GM11168 (cell line): ENCODE measurements around the gene KRTAP5-9.
"Not testable (repeated sequence)": the region's sequence is repeated elsewhere in the genome, so short reads cannot be mapped to it uniquely, and the experiment has no call there.

Experiments used
- in situ Hi-C: fragments of 300-500 bp; cut with MboI; formaldehyde crosslinking; loops from one replicate; pipeline ENCODE4 v1.12.0; 2022; ENCODE audit warnings: low sequenced_read_pairs; ENCODE audit not compliant: unreplicated experiment

Gene KRTAP5-9, protein sequence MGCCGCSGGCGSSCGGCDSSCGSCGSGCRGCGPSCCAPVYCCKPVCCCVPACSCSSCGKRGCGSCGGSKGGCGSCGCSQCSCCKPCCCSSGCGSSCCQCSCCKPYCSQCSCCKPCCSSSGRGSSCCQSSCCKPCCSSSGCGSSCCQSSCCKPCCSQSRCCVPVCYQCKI

DNA sequence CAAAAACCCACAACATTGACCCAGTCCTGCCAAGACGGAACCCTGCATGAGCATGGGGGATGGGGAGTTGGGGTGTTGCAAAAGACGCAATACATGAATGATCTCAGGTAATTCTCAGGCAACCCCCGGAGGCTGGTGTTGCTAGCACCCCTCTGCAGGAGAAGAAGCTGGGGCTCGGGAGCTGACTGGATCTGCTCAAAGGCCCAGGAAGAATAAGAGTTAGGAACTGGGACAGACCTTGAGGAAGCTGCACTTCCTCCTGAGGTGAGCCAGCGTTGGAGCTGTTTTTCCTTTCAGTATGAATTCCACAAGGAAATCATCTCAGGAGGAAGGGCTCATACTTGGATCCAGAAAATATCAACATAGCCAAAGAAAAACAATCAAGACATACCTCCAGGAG is at the start of gene KRTAP5-9:
Gene KRTAP5-9, plus strand, starts transcription at position 301 of the 400 bp plus-strand sequence. CDS start 238 bp downstream, outside the sequence.
- in situ Hi-C loops, result no loop called here

DNA sequence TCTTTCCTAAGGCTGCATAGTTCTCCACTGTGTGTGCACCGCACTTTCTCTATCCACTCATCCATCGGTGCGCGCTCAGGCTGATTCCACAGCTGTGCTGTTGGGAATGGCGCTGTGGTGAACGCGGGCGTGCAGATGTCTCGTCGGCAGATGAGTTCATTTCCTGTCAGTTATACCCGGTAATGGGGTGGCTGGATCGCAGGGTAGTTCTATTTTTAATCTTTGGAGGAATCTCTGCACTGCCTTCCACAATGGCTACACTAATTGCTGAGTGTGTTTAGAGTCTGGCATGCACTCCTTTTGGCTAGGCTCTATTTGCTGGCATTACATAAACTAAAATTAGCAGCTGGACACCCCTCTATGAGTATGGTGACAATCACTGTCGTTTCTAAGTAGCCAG is 49.1 kb upstream of the KRTAP5-9 start:
- in situ Hi-C loops, result no loop called here

DNA sequence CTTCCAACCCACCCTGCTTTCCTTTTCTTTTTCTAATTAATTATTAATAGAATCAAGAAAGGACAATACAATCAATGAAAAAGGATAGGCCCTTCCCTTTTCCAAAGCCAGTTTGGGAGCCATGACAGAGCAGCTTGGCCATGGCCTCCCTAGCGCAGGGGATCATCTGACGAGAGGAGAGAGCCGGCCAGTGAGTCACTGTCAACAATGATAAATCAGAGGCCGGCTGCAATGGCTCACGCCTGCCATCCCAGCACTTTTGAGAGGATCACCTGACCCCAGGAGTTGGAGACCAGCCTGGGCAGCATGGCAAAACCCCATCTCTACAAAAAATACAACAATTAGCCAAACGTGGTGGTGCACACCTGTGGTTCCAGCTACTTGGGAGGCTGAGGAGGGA is 48.7 kb upstream of the KRTAP5-9 start:
- in situ Hi-C loops, result no loop called here

DNA sequence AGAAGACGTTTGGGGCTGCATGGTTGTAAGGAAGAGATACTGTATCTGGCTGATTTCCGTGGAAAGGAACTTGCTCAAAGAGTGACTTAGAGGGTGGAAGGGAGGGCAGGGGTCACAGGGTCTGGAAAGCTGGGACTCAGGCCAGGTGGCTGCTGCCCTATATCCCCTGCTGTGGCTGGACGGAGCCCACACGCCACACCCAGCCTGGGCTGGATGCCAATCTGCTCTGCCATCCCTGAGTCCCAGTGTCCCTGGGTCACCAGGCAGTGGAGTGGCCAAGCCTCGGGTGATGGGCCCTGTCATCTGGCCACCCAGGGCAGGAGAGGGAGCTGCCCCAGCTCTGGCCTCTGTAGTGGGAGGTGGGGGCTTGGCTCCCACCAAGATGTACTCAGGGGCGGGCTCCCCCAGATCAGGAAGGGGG is 47.6 kb upstream of the KRTAP5-9 start:
- in situ Hi-C loops, result no loop called here

DNA sequence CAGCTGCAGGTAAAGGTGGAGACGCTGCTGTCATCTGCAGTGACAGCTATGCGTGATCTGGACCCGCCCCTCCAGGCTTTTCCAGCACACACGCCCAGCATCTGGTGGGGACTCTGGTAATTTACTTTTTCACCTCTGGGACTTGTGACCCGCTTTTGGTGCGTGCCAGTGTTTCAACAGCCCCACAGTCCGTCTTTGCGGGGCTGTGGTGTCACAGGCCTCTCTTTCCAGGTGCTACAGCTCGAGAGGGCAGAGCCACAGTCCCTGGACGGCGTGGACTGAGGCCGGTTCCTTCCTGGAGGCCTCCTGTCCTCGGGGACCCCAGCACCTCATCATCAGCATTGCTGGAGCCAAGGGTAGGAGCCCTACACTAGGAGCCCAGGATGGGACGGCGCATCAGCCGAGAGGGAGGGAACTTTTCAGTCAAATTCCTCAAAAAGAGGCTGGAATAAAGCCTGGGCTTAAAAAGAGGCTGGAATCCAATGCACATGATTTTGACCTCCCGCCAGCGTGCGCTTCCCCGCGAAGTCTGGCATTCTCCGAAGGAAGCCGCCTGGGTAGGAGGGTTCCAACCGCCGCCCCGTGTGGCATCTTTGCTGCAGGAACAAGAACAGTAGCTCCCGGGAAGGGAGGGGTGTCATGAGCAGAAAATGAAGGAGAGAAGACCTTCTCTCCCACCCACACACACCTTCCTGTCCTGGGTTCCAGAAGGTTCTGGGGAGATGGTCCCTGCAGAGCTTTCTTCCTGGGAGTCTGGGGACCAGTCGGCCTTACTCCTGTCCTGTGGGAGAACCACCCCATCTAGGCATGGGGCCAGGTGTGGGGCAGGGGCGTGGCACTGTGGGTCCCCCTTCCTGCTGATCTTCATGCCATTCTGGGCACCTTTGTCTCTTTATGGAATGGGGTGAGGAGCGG is 46.9 kb upstream of the KRTAP5-9 start:
- in situ Hi-C loops, result no loop called here

DNA sequence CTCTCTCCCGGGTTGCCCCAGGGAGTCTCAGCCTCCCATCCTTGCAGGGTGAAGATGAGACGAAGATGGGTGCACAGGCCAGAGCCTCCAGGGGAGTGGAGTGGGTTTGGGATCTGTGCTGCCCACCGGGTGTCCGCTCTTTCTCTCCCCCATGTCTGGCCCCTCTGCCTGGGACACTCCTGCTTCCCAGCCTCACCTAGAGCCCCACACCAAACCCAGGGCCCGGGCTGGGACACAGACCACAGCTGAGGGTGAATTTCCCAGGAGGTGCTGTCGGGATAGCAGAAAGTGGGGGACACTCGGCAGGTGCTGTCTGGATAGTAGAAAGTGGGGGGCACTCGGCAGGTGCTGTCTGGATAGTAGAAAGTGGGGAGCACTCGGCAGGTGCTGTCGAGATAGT is 46.2 kb upstream of the KRTAP5-9 start:
- in situ Hi-C loops, result no loop called here

DNA sequence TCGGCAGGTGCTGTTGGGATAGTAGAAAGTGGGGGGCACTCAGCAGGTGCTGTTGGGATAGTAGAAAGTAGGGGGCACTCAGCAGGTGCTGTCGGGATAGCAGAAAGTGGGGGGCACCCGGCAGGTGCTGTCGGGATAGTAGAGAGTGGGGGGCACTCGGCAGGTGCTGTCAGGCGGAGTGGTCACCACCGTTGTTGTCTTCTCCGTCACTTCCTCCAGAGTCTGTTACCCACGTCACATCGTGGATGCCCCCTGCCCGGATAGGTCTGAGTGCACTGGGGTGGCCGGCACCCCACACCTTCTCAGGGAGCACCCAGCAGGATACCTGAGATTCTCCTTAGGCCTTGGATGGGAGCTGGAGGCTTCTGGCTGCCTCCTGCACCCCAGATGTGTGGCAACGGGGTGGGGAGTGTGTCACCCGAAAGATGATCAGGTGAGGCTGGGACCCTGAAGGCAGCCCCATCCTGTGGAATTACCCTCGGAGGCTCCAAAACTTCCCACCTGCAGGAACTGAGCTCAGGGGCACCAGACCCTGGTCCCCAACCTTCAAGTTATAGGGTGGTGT is 45.3 kb upstream of the KRTAP5-9 start:
- in situ Hi-C loops, result no loop called here

DNA sequence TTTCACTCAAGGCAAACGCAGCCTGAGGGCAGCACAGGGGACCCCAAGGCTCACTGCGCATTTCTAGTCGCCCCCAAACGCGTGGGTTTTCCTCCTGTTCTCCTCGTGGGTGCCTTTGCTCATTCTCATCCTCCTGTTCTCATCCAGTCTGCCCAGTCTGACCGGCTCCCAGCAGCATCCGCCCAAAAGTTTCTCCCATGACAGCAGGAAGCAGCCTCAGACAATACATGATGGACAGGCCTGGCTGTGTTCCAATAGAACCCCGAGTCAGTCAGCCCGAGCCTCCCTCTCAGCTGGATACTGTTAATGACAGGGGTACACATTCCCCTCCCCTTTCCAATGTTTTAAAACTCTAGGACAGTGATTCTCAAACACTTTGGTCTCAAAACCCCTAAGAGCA is 43.7 kb upstream of the KRTAP5-9 start:
- in situ Hi-C loops, result no loop called here

DNA sequence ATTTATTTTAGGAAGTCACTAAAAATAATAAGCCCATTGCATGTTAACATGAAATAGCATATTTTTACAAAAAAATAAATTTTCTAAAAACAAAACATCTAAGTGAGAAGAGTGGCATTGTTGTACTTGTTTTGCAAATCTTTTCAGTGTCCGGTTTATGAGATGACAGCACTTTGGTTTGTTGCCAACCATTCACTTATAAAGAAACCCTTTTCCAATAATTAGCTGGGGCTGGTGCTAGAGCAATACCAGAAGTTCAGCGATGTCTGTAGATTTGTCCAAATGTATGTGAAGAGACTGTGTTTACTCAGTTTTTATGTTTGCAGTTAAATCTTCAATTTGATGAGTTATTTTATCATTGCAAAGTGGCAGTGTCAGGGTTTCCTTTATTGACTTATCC is 43.2 kb upstream of the KRTAP5-9 start:
- in situ Hi-C loops, result no loop called here

DNA sequence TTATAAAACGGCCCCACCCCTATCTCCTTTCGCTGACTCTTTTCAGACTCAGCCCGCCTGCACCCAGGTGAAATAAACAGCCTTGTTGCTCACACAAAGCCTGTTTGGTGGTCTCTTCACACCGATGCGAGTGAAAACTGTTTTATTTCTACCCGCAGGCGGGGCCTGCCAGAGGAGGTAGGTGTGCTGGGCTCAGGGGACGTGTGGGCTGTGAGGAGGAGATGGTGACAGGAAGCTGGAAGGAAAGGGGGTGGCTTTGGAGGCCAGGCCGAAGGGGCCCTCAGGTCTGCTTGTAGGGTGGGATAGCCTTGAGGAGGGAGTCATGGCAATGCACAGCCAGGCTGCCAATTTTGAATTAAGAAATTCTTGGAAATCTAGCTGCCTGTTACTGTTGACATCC is 42.4 kb upstream of the KRTAP5-9 start:
- in situ Hi-C loops, result no loop called here

DNA sequence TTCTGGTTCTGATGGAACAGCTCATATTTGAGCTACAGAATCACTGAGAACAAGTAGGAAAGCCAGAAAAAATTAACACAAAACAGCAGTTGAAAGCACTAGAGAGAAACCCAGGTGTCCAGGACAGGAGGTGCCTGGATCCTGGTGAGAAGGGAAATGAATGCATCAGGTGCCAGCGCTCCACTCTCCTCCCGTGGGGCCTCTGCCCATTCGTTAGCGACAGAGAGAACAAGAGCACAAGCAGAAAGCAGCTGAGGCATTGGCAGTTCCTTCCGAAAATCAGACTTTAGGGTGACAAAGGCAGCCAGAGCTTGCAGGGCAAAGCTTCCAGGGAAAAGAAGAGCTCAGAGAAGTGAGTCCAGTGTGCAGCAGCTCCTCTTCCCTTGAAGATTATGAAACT is 41.1 kb upstream of the KRTAP5-9 start:
- in situ Hi-C loops, result no loop called here

DNA sequence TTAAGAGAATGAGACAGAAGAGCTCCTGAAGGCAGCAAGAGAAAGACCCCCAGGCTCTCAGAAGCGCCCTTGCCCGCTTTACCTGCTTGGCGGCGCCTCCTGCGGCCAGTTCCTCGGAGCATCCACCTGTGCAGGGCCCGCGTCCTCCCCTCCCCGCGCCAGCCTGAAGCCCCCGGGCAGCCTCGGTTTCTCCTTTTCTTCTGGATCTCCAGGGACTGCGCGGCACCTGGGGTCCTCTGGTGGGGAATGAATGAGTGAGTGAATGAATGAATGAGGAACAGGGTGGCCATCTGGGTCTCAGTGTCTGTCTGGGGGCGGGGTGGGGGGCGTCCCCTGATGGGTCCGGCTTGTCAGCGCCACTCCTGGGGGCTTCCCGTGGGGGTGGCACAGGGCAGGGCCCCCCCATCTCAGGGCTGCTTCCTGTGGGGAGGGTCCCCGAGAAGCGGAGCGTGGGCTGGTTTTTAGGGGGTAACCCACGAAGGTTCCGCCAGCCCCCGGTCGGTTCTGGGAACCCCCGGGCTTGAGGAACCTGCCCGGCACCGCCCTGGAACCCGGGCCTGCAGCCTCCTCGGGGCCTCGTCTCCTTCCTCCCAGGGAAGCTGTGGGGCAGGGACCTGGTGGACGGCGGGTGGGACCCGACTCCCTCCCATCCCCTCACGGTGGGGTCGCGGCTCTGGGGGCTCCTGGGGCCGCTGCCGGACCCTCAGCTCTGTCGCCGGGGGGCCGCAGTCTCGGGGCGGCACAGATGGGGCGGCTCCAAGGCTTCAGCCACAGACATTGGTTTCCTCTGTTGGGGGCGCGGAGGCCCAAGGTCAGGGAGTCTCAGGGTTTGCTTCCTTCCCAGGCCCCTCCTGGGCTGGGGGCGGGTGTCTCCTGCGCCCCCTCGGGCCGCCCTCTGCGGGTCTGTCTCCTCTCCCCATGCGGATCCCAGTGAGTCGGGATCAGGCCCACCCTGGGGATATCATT is 29.4 kb upstream of the KRTAP5-9 start:
- in situ Hi-C loops, result no loop called here

DNA sequence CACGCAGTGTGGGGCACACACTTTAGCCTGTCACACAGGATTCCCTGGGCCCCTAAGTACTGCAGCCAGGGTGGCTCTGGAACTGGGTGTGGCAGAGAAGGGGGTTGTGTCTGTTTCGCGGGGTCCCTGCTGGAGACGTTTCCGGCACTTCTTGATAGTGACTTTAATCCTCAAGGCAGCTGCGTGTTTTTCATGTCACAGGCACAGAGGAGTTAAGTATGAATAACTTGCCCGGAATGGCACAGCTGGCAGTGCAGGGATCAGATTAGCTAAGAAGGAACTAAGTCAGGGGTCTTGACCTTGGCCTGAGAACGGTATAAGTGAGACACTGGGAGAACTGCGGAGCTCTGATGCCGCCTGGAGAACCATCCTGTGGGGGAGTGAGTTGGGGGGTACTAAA is 28.7 kb upstream of the KRTAP5-9 start:
- in situ Hi-C loops, result no loop called here

DNA sequence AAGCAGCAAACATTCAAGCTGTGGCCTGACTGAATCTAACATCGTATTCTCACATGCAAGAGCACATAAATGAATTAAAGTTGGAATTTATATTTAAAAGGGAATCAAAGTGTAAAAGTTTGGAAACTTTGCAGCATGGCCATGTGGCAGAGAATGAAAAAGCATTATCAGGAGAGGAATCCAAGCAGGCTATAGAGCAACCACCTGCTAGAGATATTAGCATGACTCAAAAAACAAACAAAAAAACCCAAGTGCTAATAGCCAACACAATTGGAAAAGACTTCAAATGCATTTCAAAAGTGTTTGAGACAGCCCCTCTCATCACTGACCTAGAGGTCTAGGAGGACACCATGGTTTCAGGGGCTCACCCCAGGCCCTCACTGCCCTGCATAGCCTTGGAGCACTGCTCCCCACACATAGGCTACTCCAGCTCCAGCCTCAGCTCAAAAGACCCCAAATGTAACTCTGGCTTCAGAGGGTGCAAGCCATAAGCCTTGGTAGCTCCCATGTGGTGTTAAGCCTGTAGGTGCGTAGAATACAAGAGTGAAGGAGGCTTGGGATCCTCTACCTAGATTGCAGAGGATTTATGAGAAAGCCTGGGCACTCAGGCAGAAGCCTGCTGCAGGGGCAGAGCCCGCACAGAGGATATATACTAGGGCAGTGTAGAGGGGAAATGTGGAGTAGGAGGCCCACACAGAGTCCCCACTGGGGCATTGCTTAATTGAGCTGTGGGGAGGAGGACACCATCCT is 22.9 kb upstream of the KRTAP5-9 start:
- in situ Hi-C loops, result no loop called here

DNA sequence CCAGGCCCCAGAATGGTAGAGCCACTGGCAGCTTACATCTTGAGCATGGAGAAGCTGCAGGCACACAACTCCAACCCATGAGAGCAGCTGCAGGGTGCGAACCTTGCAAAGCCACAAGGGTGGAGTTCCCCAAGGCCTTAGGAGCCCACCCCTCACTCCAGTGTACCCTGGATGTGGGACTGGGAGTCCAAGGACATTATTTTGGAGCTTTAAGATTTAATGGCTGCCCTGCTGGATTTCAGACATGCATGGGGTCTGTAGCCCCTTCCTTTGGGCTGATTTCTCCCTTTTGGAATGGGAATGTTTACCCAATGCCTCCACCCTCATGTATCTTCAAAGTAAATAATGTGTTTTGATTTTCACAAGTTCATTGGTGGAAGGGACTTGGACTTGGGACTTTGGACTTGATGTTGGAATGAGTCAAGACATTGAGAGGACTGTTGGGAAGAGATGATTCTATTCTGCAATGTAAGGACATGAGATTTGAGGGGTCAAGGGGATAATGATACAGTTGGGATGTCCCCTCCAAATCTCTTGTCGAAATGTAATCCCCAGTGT is 22.2 kb upstream of the KRTAP5-9 start:
- in situ Hi-C loops, result no loop called here

DNA sequence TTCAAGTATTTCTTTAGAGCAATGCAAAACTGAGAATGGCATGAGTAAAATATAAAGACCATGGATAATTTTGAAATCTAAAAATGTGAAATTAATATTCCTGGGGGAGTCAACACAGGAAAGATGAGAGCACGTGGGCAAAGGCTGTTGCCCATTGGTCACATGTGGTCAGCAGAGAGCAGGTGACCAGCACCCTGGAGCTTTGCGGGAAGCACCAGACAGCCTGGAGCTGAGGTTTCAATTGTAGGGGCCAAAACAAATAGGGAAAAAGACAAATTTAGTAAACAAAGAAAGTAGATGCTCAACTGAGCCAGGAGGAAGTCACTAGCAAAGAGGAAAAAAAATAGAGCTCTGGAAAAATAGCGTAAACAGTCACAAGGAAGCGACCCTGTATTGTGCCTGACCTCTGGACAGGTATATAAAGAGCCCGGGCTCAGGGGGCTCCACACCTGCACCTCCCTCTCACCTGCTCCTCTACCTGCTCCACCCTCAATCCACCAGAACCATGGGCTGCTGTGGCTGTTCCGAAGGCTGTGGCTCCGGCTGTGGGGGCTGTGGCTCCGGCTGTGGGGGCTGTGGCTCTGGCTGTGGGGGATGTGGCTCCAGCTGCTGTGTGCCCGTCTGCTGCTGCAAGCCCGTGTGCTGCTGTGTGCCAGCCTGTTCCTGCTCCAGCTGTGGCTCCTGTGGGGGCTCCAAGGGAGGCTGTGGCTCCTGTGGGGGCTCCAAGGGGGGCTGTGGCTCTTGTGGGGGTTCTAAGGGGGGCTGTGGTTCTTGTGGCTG is 21.2 kb upstream of the KRTAP5-9 start, which contains the start of gene KRTAP5-7:
Gene KRTAP5-7, plus strand, starts transcription at position 472 of the 780 bp plus-strand sequence. Its CDS starts 34 bp downstream, at position 506.
- in situ Hi-C loops, result not testable (repeated sequence)

DNA sequence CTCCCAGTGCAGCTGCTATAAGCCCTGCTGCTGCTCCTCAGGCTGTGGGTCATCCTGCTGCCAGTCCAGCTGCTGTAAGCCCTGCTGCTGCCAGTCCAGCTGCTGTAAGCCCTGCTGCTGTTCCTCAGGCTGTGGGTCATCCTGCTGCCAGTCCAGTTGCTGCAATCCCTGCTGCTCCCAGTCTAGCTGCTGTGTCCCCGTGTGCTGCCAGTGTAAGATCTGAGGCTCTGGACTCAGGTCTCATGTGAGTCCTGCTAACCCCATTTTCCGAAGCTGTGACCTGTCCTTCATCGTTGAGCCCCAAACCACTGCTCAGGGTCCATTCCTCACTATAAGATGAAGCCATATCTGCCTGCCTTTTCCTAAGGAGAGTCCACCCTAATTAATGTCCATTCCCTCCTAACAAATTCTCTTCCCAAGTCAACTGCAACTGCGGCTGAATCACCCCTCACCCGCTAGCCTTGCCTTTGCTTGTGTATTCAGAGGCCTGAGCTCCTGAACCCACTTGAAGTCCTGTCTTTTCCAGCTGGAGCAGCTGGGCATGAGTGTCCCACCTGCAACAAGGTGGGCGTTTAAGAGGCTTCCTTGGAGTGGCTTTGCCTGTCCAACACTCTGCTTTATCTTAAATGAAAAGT is 20.5 kb upstream of the KRTAP5-9 start:
- in situ Hi-C loops, result no loop called here

DNA sequence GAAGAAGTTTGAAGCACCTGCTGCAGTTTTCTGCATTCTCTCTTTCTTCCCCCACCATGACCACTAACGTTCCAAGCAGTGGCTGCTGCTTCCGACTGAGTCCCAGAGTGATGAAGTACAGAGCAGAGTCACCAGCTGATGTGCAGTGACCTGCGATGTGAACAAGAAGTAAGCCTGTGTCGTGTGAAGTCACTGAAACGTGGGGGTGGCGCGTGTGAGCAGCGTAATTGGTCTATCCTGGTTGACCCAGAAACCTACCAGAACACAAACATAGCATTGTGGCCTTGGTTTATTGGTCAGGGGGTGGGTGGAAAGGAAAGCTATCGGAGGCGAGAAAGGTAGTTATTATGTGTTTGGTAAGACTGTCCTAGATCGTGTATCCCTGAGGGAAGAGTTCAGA is 17.6 kb upstream of the KRTAP5-9 start:
- in situ Hi-C loops, result no loop called here
